Brain microvascular endothelial cell (primary cell): ENCODE results near the gene COL20A1.

Experiments used
- DNase-seq: peaks from one replicate; pipeline ENCODE4 v3.0.0-alpha.2; 2020
- H3K27ac ChIP-seq: fragments of 250-450 bp; sonication (Bioruptor Pico); 2 replicates; pipeline ENCODE4 v1.5.1; 2020; ENCODE audit warnings: mild to moderate bottlenecking, moderate library complexity
- H3K27me3 ChIP-seq: fragments of 250-450 bp; sonication (Bioruptor Pico); replicated peaks from 2 replicates; pipeline ENCODE4 v1.5.1; 2020; ENCODE audit warnings: mild to moderate bottlenecking
- H3K36me3 ChIP-seq: fragments of 250-450 bp; sonication (Bioruptor Pico); replicated peaks from 2 replicates; pipeline ENCODE4 v1.5.1; 2020; ENCODE audit warnings: mild to moderate bottlenecking
- H3K4me3 ChIP-seq: 2 replicates; pipeline ENCODE4 v1.5.1; 2011; ENCODE audit warnings: low read depth, mild to moderate bottlenecking, control low read depth, low read length, moderate library complexity
- in situ Hi-C: cut with HindIII; loops from 2 replicates; pipeline ENCODE4 v1.10.0; 2017; ENCODE audit warnings: low sequenced_read_pairs, low pct_ligation_motif_present
- TF ChIP-seq, protein P1 (sequence below): IDR thresholded peaks from 2 replicates; pipeline ENCODE4 v1.5.1; 2011; ENCODE audit warnings: low read depth, mild to moderate bottlenecking, moderate library complexity, low read length, control low read depth, inconsistent platforms; ENCODE audit errors: missing control alignments

COL20A1 gene

DNA sequence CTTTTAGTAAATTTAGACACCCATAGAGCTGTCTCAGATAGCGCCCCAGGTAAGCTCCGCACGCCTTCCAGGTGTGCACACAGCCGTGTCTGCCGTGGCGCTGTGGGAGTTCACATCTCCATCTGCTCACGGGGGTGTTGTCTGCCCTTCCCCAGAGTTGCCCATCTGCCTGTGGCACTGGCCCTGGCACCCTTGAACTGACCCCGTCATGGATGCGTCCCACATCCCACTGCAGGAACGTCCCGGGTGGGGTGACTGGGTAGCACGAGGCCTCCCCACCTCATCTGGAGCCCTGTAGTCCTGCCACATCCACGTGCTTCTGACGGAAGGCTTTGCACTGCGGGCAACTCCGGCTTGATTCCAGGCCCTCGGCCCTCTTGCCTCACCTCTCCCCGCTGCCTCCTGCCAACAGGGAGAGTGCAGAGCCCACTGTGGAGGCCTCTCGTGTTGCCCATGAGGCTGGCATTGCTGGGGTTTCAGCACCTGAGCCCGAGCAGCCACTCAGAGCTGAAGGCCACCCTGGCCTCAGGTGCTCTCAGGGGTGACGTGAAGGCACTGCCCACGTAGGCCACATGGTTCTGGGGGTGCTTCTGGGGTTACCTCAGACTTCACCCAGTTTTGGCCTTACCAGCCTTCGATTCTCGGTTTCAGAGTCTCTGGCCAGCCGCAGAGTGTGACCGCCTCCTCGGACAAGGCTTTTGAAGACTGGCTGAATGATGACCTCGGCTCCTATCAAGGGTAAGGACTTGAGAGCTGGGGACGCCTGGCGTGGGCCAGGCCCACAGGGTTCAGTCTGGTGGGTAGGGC is 15.3 kb upstream of the COL20A1 start:
- in situ Hi-C loops = no loop called here
- no peak for DNase-seq
- peaks cover 80% of the 10 kb centered on the region for H3K36me3 ChIP-seq

DNA sequence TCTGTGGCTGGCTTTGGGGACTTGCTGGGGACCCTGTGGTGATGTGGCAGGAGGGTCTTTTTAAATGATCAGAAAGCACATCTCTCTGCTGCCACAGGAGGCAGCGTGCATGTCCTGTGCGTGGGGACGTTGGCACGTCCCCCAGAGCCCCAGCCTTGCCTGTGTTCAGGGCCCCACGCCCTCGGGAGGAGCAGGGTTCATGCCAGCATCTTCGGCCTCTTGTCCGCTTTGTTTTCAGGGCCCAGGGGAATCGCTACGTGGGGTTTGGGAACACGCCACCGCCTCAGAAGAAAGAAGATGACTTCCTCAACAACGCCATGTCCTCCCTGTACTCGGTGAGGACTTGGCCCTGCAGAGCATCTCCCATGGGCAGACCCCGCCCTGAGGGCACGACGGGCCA is 14.3 kb upstream of the COL20A1 start:
- H3K4me3 ChIP-seq = no peak overlapping the region
- peaks cover 90% of the 10 kb centered on the region for H3K36me3 ChIP-seq
- in situ Hi-C loops = no loop called here
- TF ChIP-seq, protein P1, sequence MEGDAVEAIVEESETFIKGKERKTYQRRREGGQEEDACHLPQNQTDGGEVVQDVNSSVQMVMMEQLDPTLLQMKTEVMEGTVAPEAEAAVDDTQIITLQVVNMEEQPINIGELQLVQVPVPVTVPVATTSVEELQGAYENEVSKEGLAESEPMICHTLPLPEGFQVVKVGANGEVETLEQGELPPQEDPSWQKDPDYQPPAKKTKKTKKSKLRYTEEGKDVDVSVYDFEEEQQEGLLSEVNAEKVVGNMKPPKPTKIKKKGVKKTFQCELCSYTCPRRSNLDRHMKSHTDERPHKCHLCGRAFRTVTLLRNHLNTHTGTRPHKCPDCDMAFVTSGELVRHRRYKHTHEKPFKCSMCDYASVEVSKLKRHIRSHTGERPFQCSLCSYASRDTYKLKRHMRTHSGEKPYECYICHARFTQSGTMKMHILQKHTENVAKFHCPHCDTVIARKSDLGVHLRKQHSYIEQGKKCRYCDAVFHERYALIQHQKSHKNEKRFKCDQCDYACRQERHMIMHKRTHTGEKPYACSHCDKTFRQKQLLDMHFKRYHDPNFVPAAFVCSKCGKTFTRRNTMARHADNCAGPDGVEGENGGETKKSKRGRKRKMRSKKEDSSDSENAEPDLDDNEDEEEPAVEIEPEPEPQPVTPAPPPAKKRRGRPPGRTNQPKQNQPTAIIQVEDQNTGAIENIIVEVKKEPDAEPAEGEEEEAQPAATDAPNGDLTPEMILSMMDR = peak; percentile 16
- H3K27ac ChIP-seq = no peak overlapping the region
- DNase-seq = no peak
- no peaks in the 10 kb centered on the region for H3K27me3 ChIP-seq

More for the DNA sequence above, 15.3 kb upstream of the COL20A1 start:
- TF ChIP-seq, protein P1 = no peak
- Histone ChIP-seq H3K4me3 (no peak overlapping the region), H3K27ac (no peak overlapping the region), H3K27me3 (no peaks in the 10 kb centered on the region)

DNA sequence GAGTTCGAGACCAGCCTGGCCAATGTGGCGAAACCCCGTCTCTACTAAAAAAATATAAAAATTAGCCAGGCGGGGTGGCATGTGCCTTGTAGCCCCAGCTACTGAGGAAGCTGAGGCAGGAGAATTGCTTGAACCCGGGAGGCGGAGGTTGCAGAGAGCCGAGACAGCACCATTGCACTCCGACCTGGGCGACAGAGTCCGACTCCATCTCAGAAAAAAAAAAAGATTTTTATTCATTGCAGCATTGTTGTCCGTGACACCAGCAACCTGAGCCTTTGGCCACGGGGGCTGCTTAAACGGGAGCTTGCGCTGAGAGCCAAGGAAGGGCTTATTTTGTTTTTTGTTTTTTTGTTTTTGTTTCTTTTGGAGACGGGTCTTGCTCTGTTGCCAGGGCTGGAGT is 13.1 kb upstream of the COL20A1 start:
- H3K27me3 ChIP-seq = no peaks in the 10 kb centered on the region
- TF ChIP-seq, protein P1 = no peak
- H3K27ac ChIP-seq = no peak overlapping the region
- in situ Hi-C loops = no loop called here
- no peak for DNase-seq
- H3K4me3 ChIP-seq = no peak overlapping the region
- peaks cover 96% of the 10 kb centered on the region for H3K36me3 ChIP-seq

DNA sequence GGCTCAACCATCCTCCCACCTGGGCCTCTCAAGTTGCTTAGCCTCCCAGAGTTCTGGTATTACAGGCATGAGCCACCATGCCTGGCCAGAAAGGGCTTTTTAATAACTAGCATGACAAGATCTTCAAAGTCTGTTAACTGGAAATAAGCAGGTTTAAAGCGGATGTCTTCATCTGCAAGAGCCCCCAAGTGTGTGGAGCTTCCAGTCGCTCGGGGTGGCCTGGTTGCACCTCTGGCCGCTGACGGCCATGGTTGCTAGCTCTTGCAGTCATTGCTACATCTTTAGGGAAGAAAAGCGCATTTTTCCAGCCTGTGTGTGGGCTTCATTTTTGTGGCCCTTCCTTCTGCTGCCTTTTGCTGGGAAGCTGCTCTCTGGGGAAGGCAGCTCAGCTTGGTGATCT is 12.6 kb upstream of the COL20A1 start:
- peaks cover 98% of the 10 kb centered on the region for H3K36me3 ChIP-seq
- no peak overlapping the region for H3K27ac ChIP-seq
- in situ Hi-C loops = no loop called here
- no peak for DNase-seq
- TF ChIP-seq, protein P1 = no peak
- H3K4me3 ChIP-seq = no peak overlapping the region
- H3K27me3 ChIP-seq = no peaks in the 10 kb centered on the region

DNA sequence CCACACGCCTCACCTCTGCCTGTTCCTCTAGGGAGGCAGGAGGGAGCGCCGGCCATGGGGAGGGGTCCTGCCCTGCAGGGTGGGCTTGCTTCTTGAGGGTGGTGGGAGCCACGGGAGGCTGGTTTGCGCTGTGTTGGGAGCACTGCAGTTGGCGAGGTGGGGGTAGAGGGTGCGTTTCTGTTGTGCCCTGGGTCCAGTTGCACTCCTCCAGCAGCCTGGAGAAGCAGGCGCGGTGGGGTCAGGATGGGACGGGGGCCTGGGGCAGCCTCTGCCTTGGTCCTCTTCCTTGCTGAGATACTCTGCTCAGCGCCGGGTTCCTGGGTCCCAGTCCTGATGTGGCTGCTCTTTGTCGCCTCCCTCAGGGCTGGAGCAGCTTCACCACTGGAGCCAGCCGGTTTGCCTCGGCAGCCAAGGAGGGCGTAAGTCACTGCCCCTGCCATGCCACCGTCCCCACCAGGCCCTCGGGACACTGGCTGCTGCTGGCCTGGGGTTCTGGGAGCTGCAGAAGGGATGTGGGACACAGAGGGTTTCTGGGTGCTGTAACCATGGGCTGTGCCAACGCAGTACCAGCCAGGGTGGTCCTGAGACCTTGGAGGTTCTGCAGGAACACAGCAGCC is 11.9 kb upstream of the COL20A1 start:
- DNase-seq = no peak
- TF ChIP-seq, protein P1 = peak; percentile 62
- in situ Hi-C loops = no loop called here
- H3K27ac ChIP-seq = no peak overlapping the region
- H3K4me3 ChIP-seq = no peak overlapping the region
- peaks cover 98% of the 10 kb centered on the region for H3K36me3 ChIP-seq
- no peaks in the 10 kb centered on the region for H3K27me3 ChIP-seq
